HG03064 (cell line): ENCODE data around the gene PSTPIP1.

Experiments
- ATAC-seq: cut with Tn5 transposase; IDR thresholded peaks from one replicate; pipeline ENCODE4 v1.9.1; 2021; ENCODE audit warnings: low read depth; ENCODE audit not compliant: unreplicated experiment

PSTPIP1 gene

GRCh38 chr15:77066971-77067690 lies 72.2 kb downstream of the PSTPIP1 start:
- no peak for ATAC-seq

- ATAC-seq, result no peak
Measured at GRCh38 chr15:77067691-77068367, 72.9 kb downstream of the PSTPIP1 start.

GRCh38 chr15:77068633-77069032 lies 73.7 kb downstream of the PSTPIP1 start:
- ATAC-seq, result no peak

GRCh38 chr15:77069521-77070121 lies 74.7 kb downstream of the PSTPIP1 start:
- ATAC-seq, result no peak

- ATAC-seq, result no peak
Measured at GRCh38 chr15:77070180-77070494, 75.2 kb downstream of the PSTPIP1 start.

GRCh38 chr15:77070495-77071304 lies 75.8 kb downstream of the PSTPIP1 start, which contains the start of gene TSPAN3:
Gene TSPAN3, minus strand, starts transcription at chr15:77071109. Its CDS starts 155 bp downstream, at chr15:77070954.
- ATAC-seq, result peak; percentile 90

GRCh38 chr15:77071305-77072223 lies 76.6 kb downstream of the PSTPIP1 start:
- ATAC-seq, result peak; percentile 13

GRCh38 chr15:77074350-77074749 lies 79.4 kb downstream of the PSTPIP1 start:
- no peak for ATAC-seq

- ATAC-seq, result no peak
Measured at GRCh38 chr15:77075528-77075927, 80.6 kb downstream of the PSTPIP1 start.

GRCh38 chr15:77076323-77076915 lies 81.5 kb downstream of the PSTPIP1 start:
- no peak for ATAC-seq

GRCh38 chr15:77081971-77082370 lies 87.0 kb downstream of the PSTPIP1 start:
- ATAC-seq, result no peak

GRCh38 chr15:77083381-77084160 lies 88.6 kb downstream of the PSTPIP1 start:
- ATAC-seq, result no peak

- no peak for ATAC-seq
Measured at GRCh38 chr15:77084436-77084835, 89.5 kb downstream of the PSTPIP1 start.

- no peak for ATAC-seq
Measured at GRCh38 chr15:77085297-77085696, 90.4 kb downstream of the PSTPIP1 start.
